BE2C (cell line): ENCODE measurements around the gene IQGAP3.

Source experiments
- DNase-seq: peaks from one replicate; pipeline ENCODE4 v3.0.0-alpha.2; 2020
- H3K27me3 ChIP-seq: fragments of 250-450 bp; sonication (Bioruptor Pico); 2 replicates; pipeline ENCODE4 v1.5.1; 2020; ENCODE audit warnings: mild to moderate bottlenecking
- H3K36me3 ChIP-seq: fragments of 250-450 bp; sonication (Bioruptor Pico); 2 replicates; pipeline ENCODE4 v1.5.1; 2020; ENCODE audit warnings: mild to moderate bottlenecking
- H3K4me1 ChIP-seq: fragments of 250-450 bp; sonication (Bioruptor Pico); 2 replicates; pipeline ENCODE4 v1.5.1; 2020
- H3K4me3 ChIP-seq: 2 replicates; pipeline ENCODE4 v1.5.1; 2011; ENCODE audit warnings: low read depth, low read length
- H3K9me3 ChIP-seq: fragments of 250-450 bp; sonication (Bioruptor Pico); 2 replicates; pipeline ENCODE4 v1.5.1; 2020
- TF ChIP-seq, protein P1 (sequence below): IDR thresholded peaks from 2 replicates; pipeline ENCODE4 v1.5.1; 2012; ENCODE audit warnings: mild to moderate bottlenecking, low read depth, low read length

The IQGAP3 gene

GRCh38 chr1:156496211-156496761, 76.1 kb downstream of the IQGAP3 start:
- Histone ChIP-seq H3K4me3 (no peak overlapping the region), H3K27me3 (no peaks in the 10 kb centered on the region), H3K36me3 (peaks cover 10% of the 10 kb centered on the region)

GRCh38 chr1:156495401-156496140, 76.8 kb downstream of the IQGAP3 start:
- Histone ChIP-seq H3K36me3 (peaks cover 10% of the 10 kb centered on the region), H3K4me1 (peaks cover 19% of the 10 kb centered on the region), H3K4me3 (no peak overlapping the region), H3K27me3 (no peaks in the 10 kb centered on the region), H3K9me3 (no peaks in the 10 kb centered on the region)
- DNase-seq = no peak
- TF ChIP-seq, protein P1, sequence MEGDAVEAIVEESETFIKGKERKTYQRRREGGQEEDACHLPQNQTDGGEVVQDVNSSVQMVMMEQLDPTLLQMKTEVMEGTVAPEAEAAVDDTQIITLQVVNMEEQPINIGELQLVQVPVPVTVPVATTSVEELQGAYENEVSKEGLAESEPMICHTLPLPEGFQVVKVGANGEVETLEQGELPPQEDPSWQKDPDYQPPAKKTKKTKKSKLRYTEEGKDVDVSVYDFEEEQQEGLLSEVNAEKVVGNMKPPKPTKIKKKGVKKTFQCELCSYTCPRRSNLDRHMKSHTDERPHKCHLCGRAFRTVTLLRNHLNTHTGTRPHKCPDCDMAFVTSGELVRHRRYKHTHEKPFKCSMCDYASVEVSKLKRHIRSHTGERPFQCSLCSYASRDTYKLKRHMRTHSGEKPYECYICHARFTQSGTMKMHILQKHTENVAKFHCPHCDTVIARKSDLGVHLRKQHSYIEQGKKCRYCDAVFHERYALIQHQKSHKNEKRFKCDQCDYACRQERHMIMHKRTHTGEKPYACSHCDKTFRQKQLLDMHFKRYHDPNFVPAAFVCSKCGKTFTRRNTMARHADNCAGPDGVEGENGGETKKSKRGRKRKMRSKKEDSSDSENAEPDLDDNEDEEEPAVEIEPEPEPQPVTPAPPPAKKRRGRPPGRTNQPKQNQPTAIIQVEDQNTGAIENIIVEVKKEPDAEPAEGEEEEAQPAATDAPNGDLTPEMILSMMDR = no peak

More at GRCh38 chr1:156496211-156496761, 76.1 kb downstream of the IQGAP3 start:
- no peaks in the 10 kb centered on the region for H3K9me3 ChIP-seq
- TF ChIP-seq, protein P1 = no peak
- no peak for DNase-seq
- peaks cover 14% of the 10 kb centered on the region for H3K4me1 ChIP-seq

DNA sequence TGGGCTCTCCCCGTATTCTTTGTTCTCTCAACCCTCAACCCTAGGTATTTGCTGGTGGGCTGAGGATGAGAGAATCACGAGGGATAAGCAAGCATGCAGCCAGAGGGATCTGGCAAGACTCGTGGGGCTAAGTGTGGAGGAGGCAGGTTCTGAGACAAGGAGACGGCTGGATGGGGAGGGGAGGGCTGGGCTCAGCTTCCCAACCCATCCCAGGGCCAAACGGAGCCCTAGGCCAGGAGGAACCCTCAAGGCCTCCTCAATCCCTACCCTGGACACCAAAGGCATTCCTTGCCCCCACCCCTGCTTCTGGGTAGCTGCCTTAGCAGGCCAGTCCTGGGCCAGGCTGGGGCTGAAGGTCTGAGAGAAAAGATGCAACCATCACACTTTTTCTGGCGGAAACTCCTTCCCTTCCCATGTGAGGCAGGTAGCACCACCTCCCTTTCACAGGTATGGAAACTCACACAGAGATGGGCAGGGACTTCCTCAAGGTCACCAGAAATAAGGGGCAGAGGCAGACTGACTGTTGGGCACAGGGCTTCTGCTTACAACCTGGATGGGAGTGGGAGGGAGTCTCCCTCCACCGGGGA, 78.0 kb downstream of the IQGAP3 start:
- H3K27me3 ChIP-seq = no peaks in the 10 kb centered on the region
- TF ChIP-seq, protein P1 = no peak
- no peak for DNase-seq
- peaks cover 7% of the 10 kb centered on the region; the same call in 1 of the 2 replicates for H3K36me3 ChIP-seq
- no peaks in the 10 kb centered on the region for H3K9me3 ChIP-seq
- no peak overlapping the region for H3K4me3 ChIP-seq
- peaks cover 29% of the 10 kb centered on the region for H3K4me1 ChIP-seq

- Histone ChIP-seq H3K9me3 (no peaks in the 10 kb centered on the region), H3K27me3 (no peaks in the 10 kb centered on the region), H3K36me3 (peaks cover 7% of the 10 kb centered on the region; the same call in 1 of the 2 replicates), H3K4me1 (peaks cover 33% of the 10 kb centered on the region), H3K4me3 (no peak overlapping the region)
- DNase-seq = no peak
- TF ChIP-seq, protein P1 = no peak
These were observed 78.6 kb downstream of the IQGAP3 start for GRCh38 chr1:156493742-156494141.

DNA sequence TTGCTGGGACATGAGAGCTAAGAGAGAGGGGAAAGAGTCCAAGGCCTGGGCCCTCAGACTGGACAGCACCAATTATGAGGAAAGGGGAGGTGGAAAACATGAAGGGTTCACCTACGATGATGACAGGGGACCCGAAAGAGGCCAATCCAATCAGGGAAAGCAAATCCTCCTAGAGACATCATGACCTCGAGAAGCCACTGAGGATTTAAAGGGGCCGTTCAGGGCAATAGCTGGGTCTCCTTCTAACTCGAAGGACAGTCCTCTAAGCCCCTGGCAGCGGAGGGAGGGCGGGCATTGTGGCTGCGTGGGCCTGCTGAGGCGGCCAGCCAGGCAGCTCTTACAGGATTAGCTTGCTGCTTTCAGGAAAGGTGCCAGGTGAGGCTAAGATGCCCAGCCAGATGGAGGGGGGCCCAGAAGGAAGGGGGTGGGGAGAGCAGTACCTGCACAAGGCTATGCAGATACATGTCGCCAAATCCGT, 79.2 kb downstream of the IQGAP3 start:
- DNase-seq = no peak
- peaks cover 34% of the 10 kb centered on the region for H3K4me1 ChIP-seq
- no peaks in the 10 kb centered on the region for H3K27me3 ChIP-seq
- TF ChIP-seq, protein P1 = no peak
- no peak overlapping the region for H3K4me3 ChIP-seq
- H3K36me3 ChIP-seq = peaks cover 7% of the 10 kb centered on the region; the same call in 1 of the 2 replicates
- H3K9me3 ChIP-seq = no peaks in the 10 kb centered on the region
